NCI-H446 treated with DMSO at 0.1 percent for 48 hours (cell line): Measurements from ENCODE around the gene HSF2BP.
"Not testable (repeated sequence)": the region's sequence is repeated elsewhere in the genome, so short reads cannot be mapped to it uniquely, and the experiment has no call there.

Experiments
- DNase-seq: peaks from one replicate; lab custom pipeline; 2025; lab: John Stamatoyannopoulos, UW

The HSF2BP gene

DNA sequence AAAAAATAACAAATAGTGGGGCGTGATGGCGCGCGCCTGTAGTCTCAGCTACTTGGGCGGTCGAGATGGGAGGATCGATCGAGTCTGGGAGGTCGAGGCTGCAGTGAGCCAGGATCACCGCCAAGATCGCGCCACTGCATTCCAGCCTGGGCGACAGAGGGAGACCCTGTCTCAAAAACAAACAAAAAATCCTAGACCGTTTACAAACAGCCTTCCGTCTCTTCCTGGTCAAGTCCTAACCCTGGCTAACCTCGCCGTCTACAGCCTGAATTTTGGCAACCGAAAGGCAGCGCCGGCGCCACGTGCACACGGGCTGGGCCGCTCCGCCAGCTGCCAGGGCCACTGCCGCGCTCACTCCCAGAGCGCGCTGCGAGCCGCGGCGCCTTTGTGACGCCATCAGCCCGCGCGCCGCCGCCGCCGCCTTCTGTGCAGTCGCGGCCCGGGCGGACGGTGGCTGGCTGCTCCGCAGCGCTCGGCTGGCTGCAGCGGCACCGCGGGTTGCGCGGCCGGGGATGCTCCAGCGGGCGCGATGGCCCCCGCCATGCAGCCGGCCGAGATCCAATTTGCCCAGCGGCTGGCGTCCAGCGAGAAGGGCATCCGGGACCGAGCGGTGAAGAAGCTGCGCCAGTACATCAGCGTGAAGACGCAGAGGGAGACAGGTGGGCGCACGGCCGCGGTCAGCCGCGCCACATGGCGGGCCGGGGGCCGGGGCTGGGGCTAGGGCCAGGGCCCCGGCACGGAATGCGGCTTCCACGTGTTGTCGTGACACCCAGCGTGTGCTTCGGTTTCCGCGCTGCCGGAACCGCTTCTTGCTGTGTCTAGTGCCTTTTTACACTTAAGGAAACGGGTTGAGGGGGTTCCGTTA lies at the start of gene HSF2BP, which contains the start of gene RRP1B:
HSF2BP (minus strand) TSS at position 353 of the 865 bp plus-strand sequence. CDS start 1,392 bp downstream, outside the sequence.
RRP1B (plus strand) TSS at position 425 of the 865 bp plus-strand sequence; CDS start at position 530, 105 bp downstream.
- peak; percentile 73 for DNase-seq

DNA sequence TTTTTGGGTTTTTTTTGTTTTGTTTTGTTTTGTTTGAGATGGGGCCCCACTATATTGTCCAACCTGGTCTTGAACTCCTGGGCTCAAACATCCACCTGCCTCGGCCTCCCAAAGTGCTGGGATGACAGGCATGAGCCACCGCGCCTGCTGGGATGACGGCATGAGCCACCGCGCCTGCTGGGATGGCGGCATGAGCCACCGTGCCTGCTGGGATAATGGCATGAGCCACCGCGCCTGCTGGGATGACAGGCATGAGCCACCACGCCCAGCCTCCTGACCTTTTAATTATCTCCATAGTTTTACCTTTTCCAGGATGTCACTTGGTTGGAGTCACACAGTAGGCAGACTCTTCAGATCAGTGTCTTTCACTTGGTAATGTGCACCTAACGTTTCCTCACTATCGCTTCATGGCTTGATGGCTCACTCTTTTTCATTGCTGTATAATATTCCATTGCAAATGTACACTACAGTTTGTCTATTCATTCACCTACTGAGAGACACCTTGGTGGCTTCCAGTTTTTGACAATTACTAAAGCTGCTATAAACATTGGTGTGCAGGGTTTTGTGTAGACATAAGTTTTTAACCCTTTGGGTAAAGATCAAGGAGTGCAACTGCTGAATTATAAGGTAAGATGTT lies 49.6 kb upstream of the HSF2BP start:
- no peak for DNase-seq

DNA sequence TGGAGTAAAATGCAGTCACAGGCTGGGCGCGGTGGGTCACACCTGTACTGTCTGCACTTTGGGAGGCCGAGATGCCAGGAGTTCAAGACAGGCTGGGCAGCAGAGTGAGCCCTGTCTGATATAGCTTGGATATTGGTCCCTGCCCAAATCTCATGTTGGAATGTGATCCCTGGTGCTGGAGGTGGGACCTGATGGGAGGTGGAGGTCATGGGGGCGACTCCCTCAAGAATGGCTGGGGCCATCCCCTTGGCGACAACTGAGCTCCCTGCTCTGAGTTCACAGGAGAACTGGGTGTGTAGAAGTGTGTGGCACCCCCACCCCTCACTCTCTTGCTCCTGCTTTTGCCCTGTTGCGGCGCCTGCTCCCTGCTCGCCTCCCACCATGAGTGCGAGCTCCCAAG lies 48.2 kb upstream of the HSF2BP start:
- no peak for DNase-seq

DNA sequence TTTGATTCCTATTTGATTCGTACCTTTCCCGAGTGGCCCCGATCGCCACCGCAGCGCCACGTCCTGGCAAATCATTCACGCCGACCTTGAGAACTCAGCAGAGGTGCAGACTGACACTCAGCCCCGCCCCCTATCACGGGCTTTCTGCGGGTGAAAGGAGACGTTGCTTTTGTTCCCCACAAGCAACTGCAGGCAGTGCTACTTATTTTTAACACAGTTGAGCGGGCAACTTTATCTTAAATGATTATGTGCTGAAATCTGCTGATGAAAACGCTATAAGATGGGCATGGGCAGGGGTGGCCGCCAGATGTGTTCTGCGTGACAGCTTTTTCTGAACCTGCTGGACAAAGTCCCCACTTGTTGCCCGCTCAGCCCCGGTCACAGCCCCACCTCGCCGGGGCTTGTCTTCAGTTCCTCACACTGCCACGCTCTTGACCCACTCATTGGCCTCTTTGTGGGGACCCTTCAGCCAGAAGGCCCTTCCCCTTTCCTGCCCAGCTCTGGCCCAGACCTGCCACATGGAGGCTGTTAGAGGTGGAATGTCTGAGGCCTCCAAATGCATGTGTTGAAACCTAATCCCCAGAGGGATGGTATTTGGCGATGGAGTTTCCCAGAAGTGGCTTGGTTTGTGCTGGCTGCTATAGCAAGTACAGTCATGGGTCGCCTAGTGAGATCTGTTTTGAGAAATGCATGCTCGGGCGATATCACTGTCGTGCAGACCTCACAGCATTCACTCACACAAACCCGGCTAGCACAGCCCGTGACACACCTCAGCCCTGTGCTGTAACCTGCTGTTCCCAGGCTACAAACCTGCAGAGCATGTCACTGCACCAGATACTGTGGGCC lies 44.0 kb upstream of the HSF2BP start:
- no peak for DNase-seq

DNA sequence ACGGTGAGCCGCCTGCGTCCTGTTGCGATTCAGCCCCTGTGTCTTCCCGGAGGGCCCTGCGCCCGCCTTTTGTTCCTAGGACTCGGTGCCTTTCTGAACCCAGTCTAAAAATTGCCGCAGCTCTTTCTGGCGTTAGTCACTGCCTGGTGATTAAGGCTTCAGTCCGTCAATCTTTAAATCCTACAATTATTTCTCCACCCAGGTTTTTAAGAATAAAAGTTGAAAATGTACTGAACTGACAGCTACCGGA lies 43.4 kb upstream of the HSF2BP start:
- no peak for DNase-seq

DNA sequence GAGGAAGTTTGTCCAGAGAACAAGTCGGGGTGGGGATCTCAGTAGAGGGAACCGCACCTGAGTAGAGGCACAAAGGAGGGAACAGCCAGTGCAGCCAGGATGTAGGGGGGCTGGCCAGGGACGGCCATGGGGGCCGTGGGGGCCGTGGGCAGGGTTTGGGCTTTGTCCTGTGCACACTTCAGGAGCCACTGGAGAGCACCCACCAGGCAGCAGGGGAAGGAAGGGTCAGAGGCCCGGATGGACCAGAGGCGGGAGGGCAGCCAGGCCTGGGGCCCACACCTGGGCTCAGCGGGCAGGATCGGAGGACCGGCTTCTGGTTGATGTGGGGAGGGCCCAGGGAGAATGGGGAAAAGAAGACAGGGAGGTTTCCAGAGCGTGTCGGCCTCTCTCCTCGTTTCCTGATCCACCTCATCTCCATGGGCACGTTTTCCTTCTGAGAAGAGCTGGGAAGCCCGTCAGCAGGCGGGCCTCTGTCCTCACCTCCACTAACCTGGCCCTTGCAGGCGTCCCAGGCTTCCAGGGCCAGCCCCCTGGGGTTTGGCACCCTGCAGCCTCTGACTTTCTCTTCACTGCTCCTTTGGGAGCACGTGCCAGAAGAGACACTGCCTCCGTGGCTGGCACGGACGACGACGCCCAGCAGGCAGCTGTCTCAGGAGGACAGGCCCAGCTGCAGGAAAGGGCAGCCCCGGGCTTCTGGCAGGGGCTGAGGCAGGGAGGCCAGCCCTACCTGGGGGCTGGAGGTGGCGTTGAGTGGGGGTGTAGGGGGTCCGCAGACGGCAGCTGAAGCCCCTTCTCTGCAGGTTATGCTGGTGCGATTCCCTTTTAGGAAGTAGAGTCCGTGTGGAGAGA lies 42.9 kb upstream of the HSF2BP start:
- no peak for DNase-seq

DNA sequence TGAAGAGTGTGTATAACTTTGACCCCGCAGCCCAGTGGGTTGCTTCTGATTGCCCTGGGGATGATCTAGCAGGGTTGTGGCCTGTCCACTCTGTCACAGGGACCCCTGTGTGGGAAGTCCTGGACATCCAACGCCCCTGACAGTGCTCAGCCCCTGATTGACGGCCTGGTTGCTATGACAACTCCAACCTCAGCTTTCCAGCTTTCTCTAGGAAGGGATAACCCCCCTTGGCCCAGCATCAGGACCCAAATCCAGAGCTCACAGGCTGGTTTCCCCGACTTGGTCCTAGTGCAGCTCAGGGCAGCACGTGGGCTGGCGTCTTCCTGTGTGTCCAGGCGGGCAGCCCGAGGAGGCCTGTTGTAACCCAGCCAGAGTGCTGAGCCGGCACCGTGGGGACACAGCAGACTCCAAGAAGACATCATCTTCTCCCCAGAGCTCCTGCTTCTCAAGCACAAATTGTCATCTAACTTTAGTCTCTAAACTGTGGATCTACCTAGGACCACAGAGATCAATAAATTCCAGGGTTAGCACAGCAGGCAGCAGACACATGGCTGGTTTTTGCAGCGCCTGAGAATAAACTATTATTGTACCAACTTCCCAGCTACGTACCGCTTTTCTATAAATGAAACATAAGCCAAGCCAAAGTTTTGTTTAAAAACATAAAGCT lies 40.8 kb upstream of the HSF2BP start:
- DNase-seq: no peak

DNA sequence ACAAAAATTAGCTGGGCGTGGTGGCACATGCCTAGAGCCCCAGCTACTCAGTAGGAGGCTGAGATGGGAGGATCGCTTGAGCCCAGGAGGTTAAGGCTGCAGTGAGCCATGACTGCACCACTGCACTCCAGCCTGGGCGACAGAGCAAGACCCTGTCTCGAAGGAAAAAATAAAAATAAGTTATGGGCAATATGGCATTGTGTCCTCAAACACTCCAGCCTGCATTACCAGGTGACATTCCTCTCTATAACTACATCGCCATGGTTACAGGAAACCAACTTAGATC lies 40.1 kb upstream of the HSF2BP start:
- not testable (repeated sequence) for DNase-seq

DNA sequence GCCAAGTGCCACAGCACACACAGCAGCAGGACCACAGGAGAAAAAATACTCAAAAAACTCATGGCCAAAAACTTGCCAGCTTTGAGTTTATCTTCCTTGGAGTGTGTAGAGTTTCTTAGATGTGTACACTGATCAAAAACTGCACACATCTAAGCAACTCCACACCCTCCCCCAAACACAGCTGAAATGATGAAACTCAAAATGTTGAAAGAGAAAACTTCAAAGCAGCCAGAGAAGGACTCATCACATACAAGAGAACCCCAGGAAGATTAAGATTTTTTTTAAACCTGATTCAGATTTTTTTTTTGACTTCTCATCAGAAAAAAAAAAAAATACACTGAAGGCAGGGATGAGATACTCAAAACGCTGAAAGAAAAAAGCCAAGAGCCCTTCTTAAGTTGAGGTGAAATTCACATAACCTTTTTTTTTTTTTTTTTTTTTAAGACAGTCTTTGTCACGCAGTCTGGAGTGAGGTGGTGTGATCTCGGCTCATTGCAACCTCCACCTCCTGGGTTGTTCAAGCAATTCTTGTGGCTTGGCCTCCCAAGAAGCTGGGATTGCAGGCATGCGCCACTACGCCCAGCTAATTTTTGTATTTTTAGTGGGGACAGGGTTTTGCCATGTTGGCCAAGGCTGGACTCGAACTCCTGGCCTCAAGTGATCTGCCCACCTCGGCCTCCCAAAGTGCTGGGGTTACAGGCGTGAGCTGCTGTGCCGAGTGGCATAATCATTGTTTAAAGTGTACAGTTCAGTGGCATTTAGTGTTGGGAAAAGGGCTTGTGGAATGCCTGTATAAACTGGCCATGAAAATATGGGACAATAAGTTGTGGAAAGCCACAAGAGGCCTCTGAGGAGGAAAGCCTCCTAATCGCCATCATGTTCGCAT lies 38.7 kb upstream of the HSF2BP start:
- no peak for DNase-seq

DNA sequence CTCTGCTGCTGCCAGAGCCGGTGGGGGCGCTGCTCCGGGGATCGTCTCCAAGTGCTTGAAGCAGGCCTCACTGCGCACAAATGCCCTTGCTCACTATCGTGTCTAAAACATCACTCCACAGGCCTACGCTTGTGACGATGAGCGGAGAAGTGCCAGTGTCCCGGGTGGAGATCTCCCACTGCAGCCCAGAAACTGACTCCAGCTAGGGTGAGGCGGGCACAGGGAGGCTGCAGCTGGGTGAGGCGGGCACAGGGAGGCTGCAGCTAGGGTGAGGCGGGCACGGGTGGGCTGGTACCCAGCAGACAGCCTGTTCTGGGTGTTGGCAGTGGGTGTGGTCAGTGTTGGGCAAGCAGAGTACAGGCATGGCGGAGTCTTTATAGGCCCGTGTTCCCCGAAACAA lies 36.9 kb upstream of the HSF2BP start:
- no peak for DNase-seq

DNA sequence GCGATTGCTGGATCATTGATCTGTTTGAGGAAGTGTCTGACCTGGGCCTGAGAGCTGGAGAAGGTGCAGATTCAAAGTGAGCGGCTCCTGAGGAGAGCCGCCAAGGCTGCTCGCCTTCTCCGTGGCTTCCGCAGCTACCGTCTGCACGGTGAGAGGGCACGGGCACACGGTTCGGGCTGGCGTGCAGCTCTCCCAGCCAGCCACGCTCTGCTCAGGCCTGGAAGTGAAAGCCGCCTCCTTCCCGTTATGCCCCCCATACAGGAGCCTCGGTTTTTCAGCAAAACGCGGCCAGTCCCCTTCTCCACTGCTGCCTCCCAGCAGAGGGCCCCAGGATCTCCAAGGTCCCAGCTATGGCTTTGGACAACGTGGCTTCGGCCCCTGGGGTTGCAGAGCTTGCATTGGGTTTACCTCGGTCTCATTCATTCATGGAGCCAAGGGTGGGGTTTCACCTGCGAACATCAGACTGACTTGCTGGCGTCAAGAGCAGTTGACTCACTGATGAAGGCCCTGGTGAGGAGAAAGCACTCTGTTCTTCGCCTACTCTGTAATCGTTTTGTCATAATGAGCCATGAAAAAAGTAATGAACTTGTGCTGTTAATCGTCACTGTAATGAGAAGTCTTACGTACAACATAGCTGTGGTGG lies 35.3 kb upstream of the HSF2BP start:
- no peak for DNase-seq

DNA sequence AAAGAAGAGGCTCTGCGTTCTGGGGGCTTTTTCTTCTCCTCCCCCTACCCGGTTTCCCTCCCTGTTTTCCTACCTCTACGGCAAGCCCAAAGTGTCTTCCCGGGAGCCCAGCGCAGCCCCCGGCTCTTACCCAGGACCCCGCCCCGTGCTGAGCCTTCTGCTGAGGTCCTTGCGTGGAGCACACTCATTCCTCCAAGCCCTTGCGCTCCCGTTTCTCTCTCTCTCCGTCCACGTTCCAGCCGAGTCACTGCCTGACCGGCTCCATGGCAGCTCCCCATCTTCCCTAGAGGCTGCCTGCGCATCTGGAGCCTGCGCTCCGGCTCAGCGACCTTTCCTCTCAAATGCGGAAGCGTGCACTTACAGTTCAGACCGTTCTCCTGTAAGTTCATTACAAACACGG lies 34.7 kb upstream of the HSF2BP start:
- no peak for DNase-seq

DNA sequence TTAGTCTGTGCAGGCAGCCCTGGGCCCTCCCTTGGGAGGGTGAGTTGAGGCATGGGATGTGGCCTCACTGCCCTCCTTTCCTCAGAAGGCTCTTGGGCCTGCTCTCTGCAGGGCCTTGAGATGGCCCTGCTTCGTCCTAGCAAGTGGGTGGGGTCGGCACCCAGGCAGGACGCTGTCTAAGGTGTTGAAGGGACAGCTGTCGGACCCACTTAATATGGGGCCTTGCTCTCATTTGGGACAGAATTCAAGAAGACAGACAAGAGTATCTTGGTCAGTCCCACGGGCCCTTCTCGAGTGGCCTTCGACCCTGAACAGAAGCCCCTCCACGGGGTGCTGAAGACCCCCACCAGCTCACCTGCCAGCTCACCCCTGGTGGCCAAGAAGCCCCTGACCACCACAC lies 33.7 kb upstream of the HSF2BP start:
- no peak for DNase-seq

DNA sequence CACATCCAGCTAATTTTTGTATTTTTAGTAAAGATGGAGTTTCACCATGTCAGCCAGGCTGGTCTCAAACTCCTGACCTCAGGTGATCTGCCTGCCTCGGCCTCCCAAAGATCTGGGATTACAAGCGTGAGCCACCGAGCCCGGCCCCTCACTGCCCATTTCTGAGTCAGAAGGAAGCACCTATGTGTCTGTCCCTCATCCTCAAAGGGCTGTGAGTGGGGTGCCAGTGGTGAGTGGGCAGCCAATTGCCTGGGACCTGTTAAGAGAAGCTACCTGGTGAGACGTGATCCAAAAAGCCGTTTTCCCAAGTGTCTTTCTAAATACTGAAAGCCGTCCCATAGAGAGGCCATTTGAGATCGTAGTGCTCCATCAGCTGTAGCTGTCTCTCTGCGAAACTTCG lies 32.5 kb upstream of the HSF2BP start:
- DNase-seq: no peak

DNA sequence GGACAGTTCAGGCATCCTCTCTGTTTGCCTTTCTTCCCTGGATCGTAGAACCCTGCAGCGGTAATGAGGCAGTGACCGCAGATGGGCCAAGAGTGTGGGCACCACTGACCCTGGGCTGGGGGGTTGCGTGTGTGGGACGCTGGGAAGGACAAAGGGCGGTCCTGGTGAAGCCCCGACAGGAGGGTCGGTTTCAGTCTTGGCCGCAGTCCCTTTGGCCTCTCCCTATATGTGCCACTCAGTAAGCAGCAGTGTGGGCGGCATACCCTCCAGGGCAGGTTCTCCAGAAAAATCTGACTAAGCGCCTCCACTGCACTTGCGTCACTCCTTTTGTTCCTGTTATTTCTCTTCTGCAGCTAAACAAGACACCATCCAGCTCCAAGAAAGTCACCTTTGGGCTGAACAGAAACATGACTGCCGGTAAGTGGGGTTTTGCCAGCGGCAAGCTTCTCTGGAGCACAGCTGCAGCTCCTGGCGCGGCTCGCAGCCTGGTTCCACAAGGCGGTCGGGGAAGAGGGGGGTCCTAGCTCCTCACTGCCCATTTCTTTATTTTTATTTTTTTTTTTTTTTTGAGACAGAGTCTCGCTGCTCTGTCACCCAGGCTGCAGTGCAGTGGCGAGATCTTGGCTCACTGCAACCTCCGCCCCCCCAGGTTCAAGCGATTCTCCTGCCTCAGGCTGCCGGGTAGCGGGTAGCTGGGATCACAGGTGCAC lies 32.0 kb upstream of the HSF2BP start:
- no peak for DNase-seq

DNA sequence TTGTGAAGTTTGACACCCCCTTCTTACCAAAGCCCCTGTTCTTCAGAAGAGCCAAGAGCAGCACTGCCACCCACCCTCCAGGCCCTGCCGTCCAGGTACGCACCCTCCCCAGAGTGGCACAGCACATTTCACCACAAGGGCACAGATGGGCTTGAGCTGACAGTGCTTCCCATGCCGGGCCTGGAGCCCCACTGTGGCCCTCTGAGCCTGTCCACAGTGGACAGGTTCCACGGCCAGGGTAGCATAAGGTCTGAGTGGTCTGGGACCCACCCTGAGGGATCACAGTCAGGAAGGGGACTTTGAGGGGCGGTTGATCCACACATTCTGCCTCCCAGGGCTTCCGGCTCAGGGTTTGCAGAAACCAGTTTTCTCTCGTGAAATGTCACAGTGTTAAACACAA lies 31.1 kb upstream of the HSF2BP start:
- DNase-seq: no peak

DNA sequence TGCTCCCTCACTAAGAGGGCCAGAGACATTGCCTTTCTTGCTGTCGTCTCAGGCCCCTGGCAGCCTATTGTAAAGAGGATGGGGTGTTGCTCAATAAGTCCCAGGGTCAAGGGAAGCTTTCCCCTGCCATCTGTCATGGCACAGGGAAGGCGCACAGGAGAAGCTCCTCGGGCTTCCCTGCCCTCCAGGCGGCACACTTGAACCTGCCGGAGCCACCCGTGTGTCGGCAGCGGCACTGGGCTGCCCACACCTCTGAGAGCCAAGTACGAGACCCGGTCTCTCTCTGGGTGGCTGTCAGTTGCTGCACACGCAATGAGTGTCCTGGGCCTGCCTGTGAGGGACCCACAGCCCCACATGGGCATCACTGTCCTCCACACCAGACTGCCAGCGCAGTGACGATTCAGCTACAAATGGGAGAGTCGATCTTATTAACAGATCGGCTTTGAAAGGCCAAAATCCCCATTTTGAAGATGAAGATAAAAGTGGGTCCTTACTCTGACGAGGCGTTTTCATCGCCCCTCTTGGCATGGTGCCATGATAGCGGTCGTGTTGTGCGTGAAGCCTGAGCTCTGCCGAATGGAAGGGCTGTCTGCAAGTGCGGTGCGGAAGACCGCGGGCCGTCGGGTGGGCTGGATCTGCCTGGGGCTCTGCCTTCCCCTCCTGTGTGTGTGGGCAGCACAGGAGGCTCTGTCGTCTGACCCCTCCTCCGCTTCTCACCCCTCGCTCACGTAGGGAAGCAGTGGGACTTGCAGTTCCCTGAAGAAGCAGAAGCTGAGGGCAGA lies 30.5 kb upstream of the HSF2BP start:
- DNase-seq: no peak

DNA sequence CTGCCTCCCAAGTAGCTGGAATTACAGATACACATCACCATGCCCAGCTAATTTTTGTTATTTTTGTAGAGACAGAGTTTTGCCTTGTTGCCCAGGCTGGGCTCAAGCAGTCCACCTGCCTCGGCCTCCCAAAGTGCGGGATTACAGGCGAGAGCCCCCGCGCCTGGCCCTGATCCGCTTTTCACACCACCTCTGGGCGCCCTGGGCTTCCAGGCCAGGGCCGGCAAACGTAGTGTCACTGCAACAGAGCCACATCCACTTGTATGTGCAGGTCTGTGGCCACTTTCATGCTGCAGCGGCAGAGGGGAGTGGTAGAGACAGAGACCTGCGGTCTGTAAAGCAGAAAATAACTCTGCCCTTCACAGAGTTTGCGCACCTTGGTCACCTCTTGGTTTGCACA lies 29.6 kb upstream of the HSF2BP start:
- DNase-seq: no peak
